ENCODE measurements around the gene TMBIM4.
"Not testable (repeated sequence)": the region's sequence is repeated elsewhere in the genome, so short reads cannot be mapped to it uniquely, and the experiment has no call there.

The TMBIM4 gene, protein sequence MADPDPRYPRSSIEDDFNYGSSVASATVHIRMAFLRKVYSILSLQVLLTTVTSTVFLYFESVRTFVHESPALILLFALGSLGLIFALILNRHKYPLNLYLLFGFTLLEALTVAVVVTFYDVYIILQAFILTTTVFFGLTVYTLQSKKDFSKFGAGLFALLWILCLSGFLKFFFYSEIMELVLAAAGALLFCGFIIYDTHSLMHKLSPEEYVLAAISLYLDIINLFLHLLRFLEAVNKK
- 15.3 to 24.1 (median 22.2) reads per million in 3 experiments for total RNA-seq

DNA sequence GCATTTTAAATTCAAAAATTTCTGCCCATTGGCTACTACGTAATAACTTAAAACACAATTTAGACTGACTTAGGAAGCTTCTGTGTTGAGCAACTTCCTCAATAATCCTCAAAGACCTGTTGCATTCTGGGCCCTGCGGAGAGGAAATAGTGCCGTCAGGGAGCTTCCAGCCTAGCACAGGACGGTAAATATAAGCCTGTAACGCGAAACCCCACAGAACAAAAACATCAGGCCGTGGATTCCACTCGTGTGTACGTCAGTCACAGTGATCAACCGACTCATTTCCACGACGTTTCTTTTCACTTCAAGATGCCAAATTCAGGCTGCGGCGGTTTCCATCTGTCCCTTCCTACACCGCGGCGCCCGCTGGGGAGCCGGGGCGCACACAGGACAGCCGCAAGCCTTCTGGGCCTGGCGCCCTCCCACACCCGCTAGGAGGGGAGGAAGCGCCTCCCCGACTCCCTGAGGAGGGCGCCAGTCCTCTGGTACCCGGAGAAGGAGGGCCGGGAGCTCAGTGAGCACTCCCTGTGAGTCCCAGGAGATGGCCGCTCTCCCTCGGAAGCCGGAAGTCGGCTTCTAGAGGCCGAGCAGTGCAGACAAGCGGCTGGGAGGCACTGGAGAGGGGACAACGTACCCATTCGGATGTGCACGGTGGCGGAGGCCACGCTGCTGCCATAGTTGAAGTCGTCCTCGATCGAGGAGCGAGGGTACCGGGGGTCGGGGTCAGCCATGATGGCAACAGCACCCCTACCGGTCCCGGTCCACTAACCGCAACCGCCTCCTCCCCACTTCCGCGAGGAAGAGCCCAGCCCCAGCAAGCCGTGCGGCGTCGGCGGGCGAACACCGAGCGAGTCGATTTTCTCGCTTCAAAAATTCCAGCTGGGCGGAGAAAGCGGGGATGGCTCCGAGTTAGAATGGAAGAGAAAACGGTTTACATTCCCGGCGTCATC lies at the start of gene TMBIM4:
TMBIM4 (minus strand) TSS at position 776 of the 950 bp plus-strand sequence; CDS start at position 731, 45 bp downstream.
- peak; percentile 87 for DNase-seq

DNA sequence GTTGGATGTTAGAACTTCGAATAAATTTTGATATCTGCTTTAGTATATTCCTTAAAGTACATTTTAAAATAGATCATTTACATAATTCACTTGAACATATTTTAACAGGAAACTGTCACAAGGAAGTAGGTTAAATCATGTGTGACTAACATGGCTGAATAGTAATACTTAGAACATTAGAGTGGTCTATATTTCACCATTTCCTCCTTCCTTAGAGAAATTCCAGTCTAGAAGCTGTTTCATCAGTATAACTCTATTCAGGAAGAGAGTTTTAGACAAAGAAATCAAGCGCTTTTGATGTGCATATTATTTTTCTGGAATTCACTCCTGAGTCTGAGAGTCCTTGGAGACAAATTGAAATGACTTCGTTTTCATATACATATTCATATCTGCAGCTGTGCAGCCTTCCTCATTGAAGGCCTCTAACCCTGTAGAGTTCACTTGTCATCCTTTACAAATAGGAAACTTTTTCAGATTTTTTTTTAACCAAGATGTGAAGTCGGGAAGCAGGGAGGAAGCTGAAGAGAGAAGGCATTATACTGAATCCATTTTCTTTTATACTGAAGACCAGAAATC lies 47.6 kb upstream of the TMBIM4 start:
- DNase-seq = no peak

DNA sequence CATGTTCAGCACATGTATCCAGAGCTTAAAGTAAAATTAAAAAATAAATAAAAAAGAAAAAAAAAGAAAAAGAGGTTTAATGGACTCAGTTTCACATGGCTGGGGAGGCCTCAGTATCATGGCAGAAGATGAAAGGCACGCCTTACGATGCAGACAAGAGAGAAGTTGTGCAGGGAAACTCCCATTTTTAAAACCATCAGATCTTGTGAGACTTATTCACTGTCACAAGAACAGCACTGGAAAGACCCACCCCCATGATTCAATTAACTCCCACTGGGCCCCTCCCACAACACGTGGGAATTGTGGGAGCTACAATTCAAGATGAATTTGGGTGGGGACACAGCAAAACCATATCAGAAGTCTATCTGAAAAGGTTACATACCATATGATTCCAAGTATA lies 43.2 kb upstream of the TMBIM4 start:
- not testable (repeated sequence) for DNase-seq

DNA sequence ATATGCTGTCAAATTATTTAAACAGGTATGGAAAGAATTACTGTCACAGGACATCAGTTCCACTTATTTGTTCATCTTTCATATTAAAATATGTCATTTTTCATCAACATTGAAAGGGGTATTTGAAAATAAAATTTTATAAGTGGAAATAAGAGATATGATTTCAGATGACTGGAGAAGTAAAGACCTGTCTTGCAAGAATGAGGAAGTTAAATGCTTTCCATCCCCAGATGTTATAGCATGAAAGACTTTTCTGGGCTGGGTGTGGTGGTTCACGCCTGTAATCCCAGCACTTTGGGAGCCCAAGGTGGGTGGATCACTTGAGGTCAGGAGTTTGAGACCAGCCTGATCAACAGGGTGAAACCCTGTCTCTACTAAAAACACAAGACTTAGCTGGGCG lies 41.8 kb upstream of the TMBIM4 start:
- not testable (repeated sequence) for DNase-seq

DNA sequence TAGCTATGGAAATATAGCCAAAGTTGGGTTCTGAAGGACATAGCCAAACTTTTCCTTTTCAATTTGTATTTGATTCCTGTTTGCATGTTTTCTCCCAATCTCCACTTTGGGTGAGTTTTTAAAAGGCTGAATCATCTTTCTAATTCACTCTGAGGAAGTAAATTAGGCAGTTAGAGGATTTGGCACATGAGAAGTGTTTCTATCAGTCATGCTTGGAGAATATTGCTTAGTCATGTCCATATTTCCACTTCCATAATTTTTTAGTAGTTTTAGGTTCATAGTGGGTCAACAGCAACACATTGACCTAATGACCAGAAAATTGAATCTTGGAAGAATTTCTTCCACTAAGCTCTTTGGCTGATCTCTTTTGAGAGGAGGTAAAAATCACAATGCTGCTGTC lies 41.0 kb upstream of the TMBIM4 start:
- DNase-seq = no peak

DNA sequence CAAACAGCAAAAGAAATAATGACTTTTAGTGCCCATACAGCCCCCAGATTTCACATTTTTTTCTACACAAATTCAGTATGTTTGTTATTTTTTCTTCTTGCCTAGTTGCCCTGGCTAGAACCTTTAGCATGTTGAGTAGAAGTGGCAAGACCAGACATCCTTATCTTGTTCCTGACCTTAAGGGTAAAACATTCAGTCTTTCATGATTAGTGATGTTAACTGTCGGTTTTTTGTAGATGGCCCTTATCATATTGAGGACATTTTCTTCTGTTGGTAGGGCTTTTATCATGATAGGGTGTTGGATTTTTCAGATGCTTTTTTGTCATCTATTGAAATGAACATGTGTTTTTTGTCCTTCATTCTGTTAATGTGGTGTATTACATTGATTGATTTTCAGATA lies 36.3 kb upstream of the TMBIM4 start:
- DNase-seq = no peak

DNA sequence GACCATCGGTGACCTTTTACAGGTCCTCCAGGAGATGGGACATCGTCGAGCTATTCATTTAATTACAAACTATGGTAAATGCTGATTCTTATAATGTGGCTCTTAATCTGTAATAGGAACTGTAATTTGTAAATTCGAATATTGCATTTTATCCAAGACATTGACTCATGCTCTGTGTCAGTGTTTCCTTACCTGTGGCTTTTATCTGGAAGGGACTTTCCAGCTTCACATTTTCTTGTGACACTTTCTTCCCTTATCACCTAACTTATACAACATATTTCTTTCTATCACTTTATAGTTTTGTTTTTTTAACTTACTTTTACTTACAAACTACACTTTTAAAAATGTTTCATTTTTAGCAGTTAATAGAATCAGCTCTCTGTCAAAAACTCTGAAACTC lies 34.0 kb upstream of the TMBIM4 start:
- no peak for DNase-seq

DNA sequence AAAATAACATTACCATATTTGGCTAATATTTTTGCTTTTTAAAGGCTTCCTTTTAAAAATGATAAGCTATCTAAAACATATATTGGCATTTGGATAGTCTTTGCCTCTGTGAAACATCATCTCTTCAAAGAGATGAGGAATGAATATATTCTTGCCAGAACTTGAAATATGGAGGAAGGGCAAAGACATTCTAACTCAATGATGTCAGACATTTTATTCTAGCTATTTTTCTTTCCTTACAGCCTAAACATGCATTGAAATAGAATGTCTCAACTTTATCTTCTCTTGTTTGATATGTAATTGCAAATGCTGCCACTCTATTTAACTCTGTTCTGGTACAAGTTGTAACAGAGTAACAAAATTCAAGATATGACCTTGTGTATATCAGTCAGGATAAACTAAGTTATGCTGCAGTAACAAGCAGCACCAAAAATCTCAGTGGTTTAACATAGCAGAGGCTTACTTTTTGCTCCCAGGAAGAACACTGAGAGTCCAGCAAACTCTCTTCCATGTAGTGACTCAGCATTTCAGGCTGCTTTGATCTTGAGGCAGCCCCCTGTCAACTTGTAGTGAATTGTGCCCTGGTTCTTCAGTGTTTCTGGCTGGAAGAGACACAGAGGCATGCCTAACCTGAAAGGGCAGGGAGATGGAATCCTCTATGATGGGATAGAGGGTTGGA lies 30.2 kb upstream of the TMBIM4 start:
- DNase-seq = no peak

DNA sequence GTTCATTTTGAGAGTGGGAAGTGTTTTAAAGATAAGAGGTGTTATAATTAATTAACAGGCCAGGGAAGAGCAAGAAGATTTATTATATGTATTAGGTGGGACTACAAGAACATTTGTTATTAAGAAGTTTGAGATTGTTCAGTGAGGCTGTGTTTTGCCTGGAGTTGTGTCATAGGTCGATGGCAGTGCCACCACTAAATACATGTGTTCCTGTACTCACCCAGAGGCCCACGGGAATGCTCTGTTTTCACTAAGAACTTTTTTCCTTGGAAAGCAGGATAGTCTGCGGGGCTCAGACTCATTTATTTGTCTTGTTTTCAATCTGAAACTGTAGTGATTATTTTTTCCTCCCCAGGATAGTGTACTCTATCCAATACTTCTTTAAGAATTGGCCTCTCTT lies 29.3 kb upstream of the TMBIM4 start:
- no peak for DNase-seq

DNA sequence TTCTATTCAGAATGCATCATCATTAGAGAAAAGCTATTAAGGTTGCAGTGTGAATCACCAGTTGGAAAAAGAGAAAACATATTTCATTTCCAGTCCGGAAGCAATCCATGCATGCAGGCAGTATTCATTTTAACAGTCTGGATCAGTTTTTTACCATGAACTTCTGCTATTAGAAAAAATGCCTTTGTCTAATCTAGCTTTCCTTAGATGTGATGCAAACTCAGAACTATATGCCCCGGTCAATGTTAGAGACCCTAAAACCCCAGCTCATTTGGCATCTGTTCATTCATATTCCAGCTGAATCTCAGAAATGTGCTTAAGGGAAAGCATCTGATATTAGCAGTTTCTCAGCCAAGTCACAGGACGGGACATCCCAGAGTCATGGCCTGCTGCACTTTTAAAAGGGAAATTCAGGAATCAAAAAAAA lies 27.7 kb upstream of the TMBIM4 start:
- DNase-seq = no peak

DNA sequence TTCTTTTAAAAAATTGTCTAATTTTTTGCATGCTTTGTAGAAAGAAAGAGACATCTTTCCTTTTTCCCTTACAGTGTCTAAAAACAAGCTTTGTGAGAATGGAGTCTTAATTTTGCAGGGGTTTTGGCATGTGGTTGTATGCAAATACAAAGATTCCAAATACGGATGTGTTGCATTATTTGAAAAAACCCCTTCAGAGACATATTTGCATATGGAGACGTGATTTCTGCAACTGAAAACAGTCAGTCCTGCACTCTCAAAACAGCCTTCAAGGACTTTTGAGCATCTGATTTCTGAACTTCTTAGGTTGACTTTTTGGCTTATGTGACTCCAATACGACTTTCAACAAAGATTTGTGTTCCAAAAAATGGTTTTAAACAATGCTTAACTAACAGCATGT lies 27.0 kb upstream of the TMBIM4 start:
- no peak for DNase-seq

DNA sequence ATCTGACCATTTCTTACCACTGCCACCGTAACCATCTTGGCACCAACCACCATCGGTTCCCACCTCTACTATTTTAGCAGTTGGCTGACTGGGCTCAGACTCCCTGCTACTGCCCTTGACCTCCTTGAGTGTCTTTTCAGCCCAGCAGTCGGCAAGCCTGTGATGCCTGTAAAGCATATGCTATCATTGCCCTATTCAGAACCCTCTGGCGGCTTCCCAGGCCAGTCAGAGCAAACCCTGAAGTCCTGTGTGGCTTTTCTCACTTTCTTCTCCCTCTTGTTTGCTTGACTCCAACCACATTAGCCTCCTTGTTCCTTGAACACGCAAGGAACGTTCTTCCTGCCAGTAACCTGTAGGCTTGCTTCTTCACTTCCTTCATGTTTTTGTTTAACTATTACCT lies 25.4 kb upstream of the TMBIM4 start:
- no peak for DNase-seq

DNA sequence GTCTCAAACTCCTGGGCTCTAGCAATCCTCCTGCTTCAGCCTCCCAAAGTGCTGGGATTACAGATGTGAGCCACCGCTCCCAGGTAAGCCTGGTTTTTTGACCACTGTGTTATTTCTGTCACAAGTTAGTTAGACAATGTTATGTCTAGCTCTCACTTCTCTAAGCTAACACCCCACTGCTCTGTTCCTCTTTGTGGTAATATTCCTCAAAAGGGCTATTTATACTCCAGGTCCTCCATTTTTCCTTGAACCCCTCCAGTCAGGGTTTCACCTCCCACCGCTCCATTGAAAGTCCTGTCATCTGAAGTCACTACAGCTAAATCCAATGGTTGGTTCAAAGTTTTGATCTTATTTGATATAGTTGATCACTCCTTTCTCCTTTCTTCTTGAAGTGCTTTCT lies 24.3 kb upstream of the TMBIM4 start:
- DNase-seq = no peak

DNA sequence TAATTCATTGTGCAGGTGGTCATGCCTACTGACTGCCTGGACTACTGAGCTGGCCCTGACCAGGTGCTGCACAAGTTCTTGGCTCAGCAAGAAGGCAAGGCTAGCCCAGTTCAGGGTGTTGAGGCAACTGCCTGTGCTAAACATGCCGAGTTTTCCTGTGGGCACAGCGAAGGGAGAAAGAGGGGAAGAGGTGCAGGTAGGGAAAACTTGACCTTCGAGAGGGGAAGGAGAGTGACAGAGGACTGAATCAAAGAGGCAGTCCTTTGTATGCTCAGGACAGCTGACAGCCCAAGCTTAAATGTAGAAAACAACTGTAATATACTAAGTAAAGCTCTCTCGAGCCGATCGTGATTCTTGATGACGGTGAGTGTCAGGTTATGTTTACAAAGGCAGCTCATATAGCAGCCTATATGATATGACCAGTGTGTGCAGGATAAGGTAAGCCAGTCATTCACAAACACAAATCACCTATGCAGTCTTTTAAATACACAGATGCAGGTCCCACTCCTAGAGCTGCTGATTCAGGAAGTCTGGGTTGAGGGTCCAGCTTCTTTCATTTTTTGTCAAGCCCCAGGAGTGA lies 21.8 kb upstream of the TMBIM4 start:
- no peak for DNase-seq

DNA sequence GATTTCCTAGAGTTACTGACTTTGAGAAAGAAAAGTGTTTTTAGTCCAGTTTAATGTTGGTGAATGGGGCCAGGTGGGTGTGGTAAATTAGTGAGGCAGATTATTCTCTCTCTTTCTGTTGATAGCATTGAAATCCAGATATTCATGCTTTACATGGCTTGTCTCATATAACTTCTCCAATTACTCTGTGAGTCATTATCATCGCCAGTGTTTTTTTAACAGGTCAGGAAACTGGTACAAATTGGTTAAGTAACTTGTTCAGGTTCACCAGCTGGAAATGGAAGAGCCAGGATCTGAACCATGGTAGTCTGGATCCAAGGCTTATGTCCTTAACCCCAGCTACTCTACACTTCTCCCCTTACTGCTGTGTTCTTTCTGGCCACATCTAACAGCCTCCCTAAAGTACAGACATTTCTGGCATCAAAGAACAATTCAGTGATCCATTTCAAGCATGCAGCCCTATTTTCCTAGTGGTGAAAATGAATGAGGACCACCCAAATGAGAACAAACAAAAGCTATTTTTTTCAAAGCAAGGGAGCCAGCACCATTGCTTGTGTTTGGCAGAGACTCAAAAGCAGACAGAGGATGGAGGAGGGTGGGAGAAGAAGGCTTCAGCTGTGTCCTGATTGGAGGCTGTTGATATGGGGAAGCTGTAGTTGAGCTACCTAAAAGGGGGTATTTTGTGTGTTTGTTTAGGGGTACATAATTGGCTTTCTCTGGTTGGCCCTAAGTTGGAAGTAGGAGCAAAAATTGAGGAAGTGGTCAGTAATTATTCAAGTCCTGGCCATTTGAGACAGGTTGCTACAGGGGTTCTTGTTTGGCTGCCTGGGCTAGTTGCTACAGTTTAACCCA lies 20.9 kb upstream of the TMBIM4 start:
- no peak for DNase-seq

DNA sequence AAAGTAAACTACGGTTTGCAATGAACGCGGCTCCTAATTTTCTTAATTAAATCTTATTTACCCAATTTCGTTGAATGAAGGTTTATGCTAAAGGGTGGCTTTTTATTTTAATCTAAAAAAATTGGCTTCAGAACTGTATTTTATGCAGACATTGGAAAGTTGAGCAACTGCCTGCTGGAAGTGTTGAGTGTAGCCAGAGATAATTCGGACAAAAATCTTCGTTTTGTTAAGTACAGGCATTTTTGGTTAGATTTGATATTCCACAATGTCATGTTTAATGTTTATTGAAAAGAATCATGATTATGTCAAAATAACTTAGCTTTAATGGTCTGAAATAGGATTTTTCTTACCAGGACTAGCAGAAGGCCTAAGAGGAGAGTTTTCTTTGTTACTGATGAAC lies 20.1 kb upstream of the TMBIM4 start:
- no peak for DNase-seq

DNA sequence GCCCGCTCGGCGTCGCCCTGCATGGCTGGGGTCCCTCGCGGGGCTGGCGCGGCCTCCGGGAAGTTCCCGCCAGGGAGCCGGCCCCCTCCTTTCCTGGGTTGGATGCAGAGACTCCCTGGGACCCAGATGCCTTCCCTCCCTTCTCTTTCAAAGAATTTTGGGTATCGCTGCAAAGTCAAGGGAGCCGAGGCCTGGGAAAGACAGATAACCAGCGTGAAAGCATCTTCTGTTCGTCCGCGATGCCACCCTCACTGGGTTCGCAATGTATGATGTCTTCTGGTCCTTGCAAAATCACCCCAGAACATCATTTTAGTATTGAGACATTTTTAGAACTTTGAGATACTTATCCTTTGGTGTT lies 19.7 kb upstream of the TMBIM4 start:
- DNase-seq = no peak

DNA sequence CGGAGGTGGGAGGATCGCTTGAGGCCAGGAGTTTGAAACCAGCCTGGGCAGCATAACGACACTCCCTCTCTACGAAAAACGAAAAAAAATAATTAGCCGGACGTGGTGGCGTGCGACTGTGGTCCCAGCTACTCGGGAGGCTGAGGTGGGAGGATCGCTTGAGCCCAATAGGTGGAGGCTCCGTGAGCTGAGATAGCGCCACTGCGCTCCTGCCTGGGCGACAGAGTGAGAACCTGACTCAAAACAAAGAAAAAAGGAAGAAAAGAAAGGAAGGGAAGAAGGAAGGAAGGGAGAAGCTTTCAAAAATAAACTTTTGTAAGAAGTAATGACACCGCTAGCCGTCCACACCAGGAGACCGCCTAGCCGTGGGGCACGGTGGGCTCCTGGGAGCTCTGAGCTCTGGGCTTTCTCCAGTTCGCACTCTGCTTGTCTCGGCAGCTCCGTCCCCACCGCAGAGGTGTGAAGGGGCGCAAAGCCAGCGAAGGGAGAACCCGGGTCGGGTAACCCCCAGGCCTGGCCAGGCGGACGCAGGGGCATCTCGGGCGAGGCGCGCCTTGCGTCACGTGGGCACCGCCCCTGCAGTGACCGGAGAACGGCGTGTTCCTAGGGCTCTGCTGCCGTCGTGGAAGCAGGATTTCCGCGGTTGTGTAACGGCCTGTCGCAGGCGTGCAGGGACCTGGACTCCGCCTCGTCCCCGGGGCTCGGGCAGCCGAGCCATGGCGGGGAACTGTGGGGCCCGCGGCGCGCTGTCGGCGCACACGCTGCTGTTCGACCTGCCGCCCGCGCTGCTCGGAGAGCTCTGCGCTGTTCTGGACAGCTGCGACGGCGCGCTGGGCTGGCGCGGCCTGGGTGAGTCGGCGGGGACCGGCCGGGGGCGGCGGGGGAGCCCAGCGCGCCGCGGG lies 19.0 kb upstream of the TMBIM4 start, which contains the start of gene IRAK3:
IRAK3 (plus strand) TSS at position 631 of the 902 bp plus-strand sequence; CDS start at position 717, 86 bp downstream.
- peak; percentile 7 for DNase-seq

DNA sequence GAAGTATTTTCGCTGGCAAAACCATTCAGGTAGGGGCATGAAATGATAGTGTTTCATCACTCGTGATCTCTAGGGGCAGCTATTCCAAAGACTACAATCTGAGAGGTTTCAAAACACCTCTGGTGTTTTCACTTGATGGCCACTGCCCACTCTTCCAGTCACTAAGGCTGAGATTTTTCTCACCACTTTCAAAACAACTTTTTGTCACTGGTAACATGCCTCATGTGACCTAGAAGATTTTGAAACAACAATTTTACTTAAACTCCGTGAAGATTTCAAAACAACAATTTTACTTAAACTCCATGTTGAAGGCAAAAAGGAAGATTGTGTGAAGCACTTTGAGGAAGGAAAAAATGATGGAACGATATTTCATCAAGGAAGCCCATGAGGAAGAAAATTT lies 18.0 kb upstream of the TMBIM4 start:
- DNase-seq = no peak

DNA sequence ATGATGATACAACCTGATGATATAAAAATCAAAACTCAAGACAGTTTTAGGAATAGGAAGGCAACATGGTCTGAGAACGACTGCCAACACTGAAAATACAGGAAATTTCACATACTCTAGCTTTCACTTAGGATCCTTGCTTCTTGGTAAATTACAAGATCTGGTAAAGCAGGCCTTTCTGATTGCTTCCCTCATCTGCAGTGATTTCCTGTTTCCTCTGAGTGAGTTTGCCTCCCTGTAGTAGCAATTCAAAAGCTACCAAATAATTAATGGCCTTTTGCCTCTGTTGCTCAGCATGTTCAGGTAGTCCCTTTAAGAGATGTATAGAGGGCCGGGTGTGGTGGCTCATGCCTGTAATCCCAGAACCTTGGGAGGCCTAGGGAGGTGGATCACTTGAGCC lies 17.2 kb upstream of the TMBIM4 start:
- DNase-seq = no peak

DNA sequence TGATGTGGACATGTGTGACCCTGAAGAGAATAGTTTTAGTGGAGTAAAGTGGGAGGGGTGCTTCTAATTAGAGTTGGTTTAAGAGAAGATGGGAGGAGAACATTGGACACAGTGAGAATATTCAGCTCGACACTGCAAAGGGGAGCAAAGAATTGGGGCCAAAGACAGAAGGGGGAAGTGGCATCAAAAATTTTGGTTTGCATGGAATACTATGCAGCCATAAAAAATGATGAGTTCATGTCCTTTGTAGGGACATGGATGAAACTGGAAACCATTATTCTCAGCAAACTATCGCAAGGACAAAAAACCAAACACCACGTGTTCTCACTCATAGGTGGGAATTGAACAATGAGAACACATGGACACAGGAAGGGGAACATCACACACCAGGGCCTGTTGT lies 15.0 kb upstream of the TMBIM4 start:
- not testable (repeated sequence) for DNase-seq
